PC-9 (cell line): ENCODE results near the gene DUSP22.

Experiments
- CTCF ChIP-seq: fragments of 200-600 bp; sonication (generic); conservative IDR thresholded peaks from 2 replicates; pipeline ENCODE4 v1.6.1; 2017; ENCODE audit warnings: mixed run types, antibody characterized with exemption, mild to moderate bottlenecking, moderate library complexity
- EZH2 ChIP-seq: fragments of 200-600 bp; sonication (generic); IDR thresholded peaks from 2 replicates; pipeline ENCODE4 v1.8.0; 2017; ENCODE audit warnings: antibody characterized with exemption, low read depth

- TF ChIP-seq CTCF (no peak), EZH2 (no peak)
Measured at GRCh38 chr6:357261-357790, 65.0 kb downstream of the DUSP22 start.
